GM06990 (cell line): Measurements from ENCODE around the gene PHGDH.

Experiments used
- DNase-seq: peaks from one replicate; pipeline ENCODE4 v3.0.0-alpha.2; 2011; ENCODE audit not compliant: insufficient read length; ENCODE audit errors: extremely low read depth
- H3K27me3 ChIP-seq: replicated peaks from 2 replicates; pipeline ENCODE4 v1.6.0; 2011; ENCODE audit warnings: low read length; ENCODE audit not compliant: control insufficient read depth, insufficient read depth
- H3K36me3 ChIP-seq: 2 replicates; pipeline ENCODE4 v1.5.1; 2011; ENCODE audit warnings: low read length; ENCODE audit not compliant: control insufficient read depth, insufficient read depth
- H3K4me3 ChIP-seq: replicated peaks from 2 replicates; pipeline ENCODE4 v1.5.1; 2011; ENCODE audit warnings: low read depth, mild to moderate bottlenecking, control low read depth, low read length
- CTCF ChIP-seq: IDR thresholded peaks from 2 replicates; pipeline ENCODE4 v1.5.1; 2011; ENCODE audit warnings: low read length, control low read depth, mild to moderate bottlenecking, inconsistent platforms; ENCODE audit not compliant: insufficient read depth, poor library complexity, severe bottlenecking

Gene PHGDH

GRCh38 chr1:119752592-119752991 lies 40.9 kb downstream of the PHGDH start:
- H3K4me3 ChIP-seq = no peak overlapping the region

GRCh38 chr1:119758584-119758983 lies 46.9 kb downstream of the PHGDH start:
- Histone ChIP-seq H3K27me3 (no peaks in the 10 kb centered on the region), H3K4me3 (no peak overlapping the region), H3K36me3 (no peaks in the 10 kb centered on the region)
- no peak for DNase-seq
- TF ChIP-seq CTCF = no peak

More at GRCh38 chr1:119752592-119752991, 40.9 kb downstream of the PHGDH start:
- no peak for DNase-seq
- Histone ChIP-seq H3K27me3 (no peaks in the 10 kb centered on the region), H3K36me3 (no peaks in the 10 kb centered on the region)
- no peak for TF ChIP-seq CTCF

GRCh38 chr1:119762409-119762808 lies 50.7 kb downstream of the PHGDH start:
- Histone ChIP-seq H3K36me3 (no peaks in the 10 kb centered on the region), H3K4me3 (no peak overlapping the region), H3K27me3 (no peaks in the 10 kb centered on the region)
- TF ChIP-seq CTCF = no peak
- no peak for DNase-seq

DNA sequence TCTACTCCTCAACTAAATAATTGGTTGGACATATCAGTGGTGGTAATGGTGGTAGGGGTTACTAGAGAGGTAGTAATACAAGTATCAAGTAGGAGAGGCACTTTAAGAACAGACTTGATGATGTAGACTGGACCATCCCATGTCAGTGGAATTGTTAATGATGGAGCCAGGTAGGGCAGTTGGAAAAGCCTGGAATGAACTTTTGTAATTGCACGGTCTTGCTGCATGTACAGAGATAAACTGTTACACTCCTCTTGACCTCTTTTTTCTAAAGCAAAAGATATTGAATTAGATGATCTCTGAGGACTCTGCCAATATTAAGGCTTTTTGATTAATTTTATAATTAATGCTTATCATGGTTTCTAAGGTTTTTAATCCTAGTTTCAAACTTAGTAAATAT lies 51.2 kb downstream of the PHGDH start:
- TF ChIP-seq CTCF = no peak
- Histone ChIP-seq H3K36me3 (no peaks in the 10 kb centered on the region), H3K4me3 (no peak overlapping the region), H3K27me3 (no peaks in the 10 kb centered on the region)
- DNase-seq = no peak

DNA sequence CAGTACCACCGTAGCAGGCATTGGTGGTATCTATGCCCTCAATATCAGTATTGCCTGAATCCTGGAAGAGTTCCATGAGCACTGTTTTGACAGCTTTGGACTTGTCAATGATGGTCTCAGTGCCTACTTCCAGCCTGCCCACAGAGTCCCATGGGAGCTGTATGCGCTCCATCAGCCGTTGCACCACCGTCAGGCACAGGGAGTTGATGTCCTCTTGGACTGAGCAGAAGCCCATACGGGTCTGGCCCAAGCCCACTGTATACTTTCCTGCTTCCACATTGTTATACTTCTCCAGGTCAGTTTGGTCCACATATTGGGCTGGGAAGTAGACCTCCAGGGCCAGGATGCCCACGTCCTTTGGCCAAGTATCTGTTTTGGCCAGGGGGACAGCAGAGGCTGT lies 52.5 kb downstream of the PHGDH start:
- TF ChIP-seq CTCF = no peak

DNA sequence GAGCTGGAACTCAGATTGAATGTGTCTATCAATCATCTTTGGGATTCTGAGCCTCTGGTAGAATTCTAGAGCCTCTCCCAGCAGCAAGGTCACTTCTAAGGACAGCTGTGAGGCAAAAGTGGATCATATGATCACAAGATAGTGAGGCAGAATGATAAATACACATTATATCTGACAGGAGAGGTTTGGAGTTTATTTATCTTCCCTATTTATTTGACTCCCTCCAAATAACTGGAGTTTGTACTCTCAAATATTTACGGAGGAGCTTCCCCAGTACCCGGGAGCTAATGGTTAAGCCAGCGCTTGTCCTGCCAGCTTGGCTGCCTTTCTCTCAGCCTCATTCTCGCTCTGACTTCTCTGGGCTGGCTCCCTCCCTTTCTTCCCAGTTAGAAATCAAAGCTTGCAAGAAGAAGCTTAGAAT lies 54.6 kb downstream of the PHGDH start:
- Histone ChIP-seq H3K27me3 (no peaks in the 10 kb centered on the region; the same call in 1 of the 2 replicates), H3K36me3 (no peaks in the 10 kb centered on the region), H3K4me3 (no peak overlapping the region)
- no peak for DNase-seq
- no peak for TF ChIP-seq CTCF

More for the DNA sequence above, 52.5 kb downstream of the PHGDH start:
- no peak for DNase-seq
- no peaks in the 10 kb centered on the region for H3K36me3 ChIP-seq
- no peaks in the 10 kb centered on the region for H3K27me3 ChIP-seq
- H3K4me3 ChIP-seq = no peak overlapping the region
